Measurements from ENCODE around the gene CD300A. TPM values are rescaled to one million over a fixed set of nuclear protein-coding genes. Genes with fewer than 3 reads are reported as not detected.

The CD300A gene
- total RNA-seq, 1 experiment from 2014 or later, result 0.71 TPM

DNA sequence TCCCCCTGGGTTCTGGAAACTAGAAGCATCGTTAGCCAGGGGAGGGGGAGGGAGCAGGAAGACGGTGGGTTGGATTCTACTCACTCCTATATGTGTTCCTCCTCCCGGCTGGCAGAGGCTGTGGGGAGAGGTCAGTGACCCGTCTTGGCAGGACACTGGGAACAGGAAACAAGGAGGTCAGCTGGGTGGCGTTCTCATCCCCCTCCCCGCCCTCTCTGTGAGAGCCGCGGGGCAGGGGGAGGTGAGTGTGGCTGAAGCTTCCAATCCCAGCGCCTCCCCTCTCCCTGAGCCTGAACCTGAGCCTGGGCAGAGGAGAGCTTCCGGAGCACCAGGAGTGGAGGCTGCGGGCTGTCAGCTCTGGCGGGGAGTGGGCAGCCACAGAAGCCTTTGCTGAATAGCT is 22.0 kb upstream of the CD300A start:
- DNase-seq (ENCODE audit: low read depth, low spot score) (no peak), ATAC-seq (no peak)
- Histone ChIP-seq H3K4me1 (ENCODE audit: control insufficient read depth in 1 of 2, insufficient read depth in 2 of 2, low read length in 2 of 2) (peaks cover 24 to 26% of the 10 kb centered on the region in 2 experiments), H3K36me3 (ENCODE audit: control insufficient read depth in 1 of 2, insufficient read depth in 2 of 2, low read length in 2 of 2) (peaks cover 9 to 10% of the 10 kb centered on the region in 2 experiments; a peak in 3 of 4 replicates), H3K4me3 (replicated peaks in 1 of 2; ENCODE audit: low read depth in 1 of 2, low read length in 2 of 2) (no peak overlapping the region), H3K79me2 (ENCODE audit: insufficient read depth, low read length) (no peaks in the 10 kb centered on the region), H3K9me2 (ENCODE audit: insufficient read depth) (no peaks in the 10 kb centered on the region), H3K9me3 (ENCODE audit: control insufficient read depth in 1 of 2, insufficient read depth in 1 of 2, low read depth in 1 of 2, low read length in 2 of 2) (peaks cover 0 to under 1% of the 10 kb centered on the region in 2 experiments; a peak in 1 of 4 replicates), H3K27ac (ENCODE audit: low read depth, low read length) (peak overlapping the region; percentile 84), H4K20me1 (ENCODE audit: insufficient read depth) (no peaks in the 10 kb centered on the region), H2AFZ (ENCODE audit: low read depth, low read length, poor library complexity, severe bottlenecking) (no peak overlapping the region), H3K4me2 (ENCODE audit: low read length) (peak overlapping the region; percentile 80), H3K9ac (ENCODE audit: low read length) (peak overlapping the region; percentile 58; the same call in 1 of the 2 replicates), H3K27me3 (ENCODE audit: insufficient read depth, low read length) (no peaks in the 10 kb centered on the region)
- BruUV-seq (replicated peaks), result no TSS peak
- intact Hi-C loops (cut with micrococcal nuclease), result loop anchor here (5.0 kb wide), 1 partner anchor 232 kb away; the partner anchor contains the start of gene TTYH2
- POLR2A ChIA-PET, result interaction anchor here (1.0 to 1.9 kb wide), 3 partner anchors 10 to 14 kb away, joined by 4 to 12 read pairs (median 5); no protein-coding TSS in a partner anchor
- RAD21 ChIA-PET (ENCODE audit: low non-redundant PET in 1 of 2, low total read pairs in 2 of 2, uncharacterized antibody in 2 of 2, unreplicated experiment in 2 of 2), result interaction anchor here (0.6 to 1.9 kb wide), 2 partner anchors 10 to 17 kb away, joined by 4 to 6 read pairs; no protein-coding TSS in a partner anchor
- TF ChIP-seq, protein P1, sequence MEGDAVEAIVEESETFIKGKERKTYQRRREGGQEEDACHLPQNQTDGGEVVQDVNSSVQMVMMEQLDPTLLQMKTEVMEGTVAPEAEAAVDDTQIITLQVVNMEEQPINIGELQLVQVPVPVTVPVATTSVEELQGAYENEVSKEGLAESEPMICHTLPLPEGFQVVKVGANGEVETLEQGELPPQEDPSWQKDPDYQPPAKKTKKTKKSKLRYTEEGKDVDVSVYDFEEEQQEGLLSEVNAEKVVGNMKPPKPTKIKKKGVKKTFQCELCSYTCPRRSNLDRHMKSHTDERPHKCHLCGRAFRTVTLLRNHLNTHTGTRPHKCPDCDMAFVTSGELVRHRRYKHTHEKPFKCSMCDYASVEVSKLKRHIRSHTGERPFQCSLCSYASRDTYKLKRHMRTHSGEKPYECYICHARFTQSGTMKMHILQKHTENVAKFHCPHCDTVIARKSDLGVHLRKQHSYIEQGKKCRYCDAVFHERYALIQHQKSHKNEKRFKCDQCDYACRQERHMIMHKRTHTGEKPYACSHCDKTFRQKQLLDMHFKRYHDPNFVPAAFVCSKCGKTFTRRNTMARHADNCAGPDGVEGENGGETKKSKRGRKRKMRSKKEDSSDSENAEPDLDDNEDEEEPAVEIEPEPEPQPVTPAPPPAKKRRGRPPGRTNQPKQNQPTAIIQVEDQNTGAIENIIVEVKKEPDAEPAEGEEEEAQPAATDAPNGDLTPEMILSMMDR (IDR thresholded peaks at IDR 0.05 in 2 of 3, conservative IDR thresholded peaks at IDR 0.05 in 1 of 3; ENCODE audit: borderline replicate concordance in 1 of 3, insufficient read depth in 1 of 3, low read depth in 2 of 3, low read length in 2 of 3), result no peak
- TF ChIP-seq SIN3A (IDR thresholded peaks at IDR 0.05; ENCODE audit: low read depth), result no peak
- TF ChIP-seq POLR2A (IDR thresholded peaks at IDR 0.05; ENCODE audit: borderline replicate concordance, extremely low read depth, insufficient read depth, insufficient read length), result no peak
- TF ChIP-seq, protein P2, sequence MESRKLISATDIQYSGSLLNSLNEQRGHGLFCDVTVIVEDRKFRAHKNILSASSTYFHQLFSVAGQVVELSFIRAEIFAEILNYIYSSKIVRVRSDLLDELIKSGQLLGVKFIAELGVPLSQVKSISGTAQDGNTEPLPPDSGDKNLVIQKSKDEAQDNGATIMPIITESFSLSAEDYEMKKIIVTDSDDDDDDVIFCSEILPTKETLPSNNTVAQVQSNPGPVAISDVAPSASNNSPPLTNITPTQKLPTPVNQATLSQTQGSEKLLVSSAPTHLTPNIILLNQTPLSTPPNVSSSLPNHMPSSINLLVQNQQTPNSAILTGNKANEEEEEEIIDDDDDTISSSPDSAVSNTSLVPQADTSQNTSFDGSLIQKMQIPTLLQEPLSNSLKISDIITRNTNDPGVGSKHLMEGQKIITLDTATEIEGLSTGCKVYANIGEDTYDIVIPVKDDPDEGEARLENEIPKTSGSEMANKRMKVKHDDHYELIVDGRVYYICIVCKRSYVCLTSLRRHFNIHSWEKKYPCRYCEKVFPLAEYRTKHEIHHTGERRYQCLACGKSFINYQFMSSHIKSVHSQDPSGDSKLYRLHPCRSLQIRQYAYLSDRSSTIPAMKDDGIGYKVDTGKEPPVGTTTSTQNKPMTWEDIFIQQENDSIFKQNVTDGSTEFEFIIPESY (IDR thresholded peaks at IDR 0.05; ENCODE audit: extremely low read depth, insufficient replicate concordance, low read length), result no peak
- TF ChIP-seq ZFX (IDR thresholded peaks at IDR 0.05), result no peak
- TF ChIP-seq JUND (IDR thresholded peaks at IDR 0.05), result no peak
- TF ChIP-seq SP1 (IDR thresholded peaks at IDR 0.05; ENCODE audit: low read depth), result no peak
- no peak for TF ChIP-seq YY1 (IDR thresholded peaks at IDR 0.05; ENCODE audit: extremely low read depth, insufficient replicate concordance, low read depth, low read length)
- TF ChIP-seq, protein P3, sequence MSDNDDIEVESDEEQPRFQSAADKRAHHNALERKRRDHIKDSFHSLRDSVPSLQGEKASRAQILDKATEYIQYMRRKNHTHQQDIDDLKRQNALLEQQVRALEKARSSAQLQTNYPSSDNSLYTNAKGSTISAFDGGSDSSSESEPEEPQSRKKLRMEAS (IDR thresholded peaks at IDR 0.05), result no peak
- TF ChIP-seq EZH2 (IDR thresholded peaks at IDR 0.05), result no peak
- no peak for TF ChIP-seq EZH2phosphoT487 (IDR thresholded peaks at IDR 0.05; ENCODE audit: borderline replicate concordance)
- TF ChIP-seq CBX3 (IDR thresholded peaks at IDR 0.05; ENCODE audit: low read depth), result no peak
- TF ChIP-seq FOSL1 (IDR thresholded peaks at IDR 0.05; ENCODE audit: low read depth), result no peak
- no peak for TF ChIP-seq RAD21 (IDR thresholded peaks at IDR 0.05; ENCODE audit: low read depth)
- TF ChIP-seq POLR2AphosphoS5 (IDR thresholded peaks at IDR 0.05; ENCODE audit: low read depth, low read length), result no peak
- no peak for TF ChIP-seq ZNF274 (IDR thresholded peaks at IDR 0.05; ENCODE audit: low read depth, low read length)
- no peak for TF ChIP-seq TCF7L2 (IDR thresholded peaks at IDR 0.05; ENCODE audit: borderline replicate concordance, extremely low read depth, insufficient read depth, insufficient read length)
- TF ChIP-seq CEBPB (IDR thresholded peaks at IDR 0.05; ENCODE audit: low read depth), result no peak
- TF ChIP-seq, protein P4, sequence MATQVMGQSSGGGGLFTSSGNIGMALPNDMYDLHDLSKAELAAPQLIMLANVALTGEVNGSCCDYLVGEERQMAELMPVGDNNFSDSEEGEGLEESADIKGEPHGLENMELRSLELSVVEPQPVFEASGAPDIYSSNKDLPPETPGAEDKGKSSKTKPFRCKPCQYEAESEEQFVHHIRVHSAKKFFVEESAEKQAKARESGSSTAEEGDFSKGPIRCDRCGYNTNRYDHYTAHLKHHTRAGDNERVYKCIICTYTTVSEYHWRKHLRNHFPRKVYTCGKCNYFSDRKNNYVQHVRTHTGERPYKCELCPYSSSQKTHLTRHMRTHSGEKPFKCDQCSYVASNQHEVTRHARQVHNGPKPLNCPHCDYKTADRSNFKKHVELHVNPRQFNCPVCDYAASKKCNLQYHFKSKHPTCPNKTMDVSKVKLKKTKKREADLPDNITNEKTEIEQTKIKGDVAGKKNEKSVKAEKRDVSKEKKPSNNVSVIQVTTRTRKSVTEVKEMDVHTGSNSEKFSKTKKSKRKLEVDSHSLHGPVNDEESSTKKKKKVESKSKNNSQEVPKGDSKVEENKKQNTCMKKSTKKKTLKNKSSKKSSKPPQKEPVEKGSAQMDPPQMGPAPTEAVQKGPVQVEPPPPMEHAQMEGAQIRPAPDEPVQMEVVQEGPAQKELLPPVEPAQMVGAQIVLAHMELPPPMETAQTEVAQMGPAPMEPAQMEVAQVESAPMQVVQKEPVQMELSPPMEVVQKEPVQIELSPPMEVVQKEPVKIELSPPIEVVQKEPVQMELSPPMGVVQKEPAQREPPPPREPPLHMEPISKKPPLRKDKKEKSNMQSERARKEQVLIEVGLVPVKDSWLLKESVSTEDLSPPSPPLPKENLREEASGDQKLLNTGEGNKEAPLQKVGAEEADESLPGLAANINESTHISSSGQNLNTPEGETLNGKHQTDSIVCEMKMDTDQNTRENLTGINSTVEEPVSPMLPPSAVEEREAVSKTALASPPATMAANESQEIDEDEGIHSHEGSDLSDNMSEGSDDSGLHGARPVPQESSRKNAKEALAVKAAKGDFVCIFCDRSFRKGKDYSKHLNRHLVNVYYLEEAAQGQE (IDR thresholded peaks at IDR 0.05; ENCODE audit: low read depth), result no peak
- TF ChIP-seq EGR1 (IDR thresholded peaks at IDR 0.05; ENCODE audit: low read depth), result no peak
- CTCF ChIA-PET, result interaction anchor here (1.4 to 1.7 kb wide), 2 partner anchors 65 to 77 kb away, joined by 5 read pairs; no protein-coding TSS in a partner anchor
